ENCODE results near the gene MST1. TPM values are rescaled to one million over a fixed set of nuclear protein-coding genes. Genes with fewer than 3 reads are reported as not detected.

Gene MST1
- total RNA-seq, 2 donors from 2014 or later, result 8.8 to 11.5 TPM

DNA sequence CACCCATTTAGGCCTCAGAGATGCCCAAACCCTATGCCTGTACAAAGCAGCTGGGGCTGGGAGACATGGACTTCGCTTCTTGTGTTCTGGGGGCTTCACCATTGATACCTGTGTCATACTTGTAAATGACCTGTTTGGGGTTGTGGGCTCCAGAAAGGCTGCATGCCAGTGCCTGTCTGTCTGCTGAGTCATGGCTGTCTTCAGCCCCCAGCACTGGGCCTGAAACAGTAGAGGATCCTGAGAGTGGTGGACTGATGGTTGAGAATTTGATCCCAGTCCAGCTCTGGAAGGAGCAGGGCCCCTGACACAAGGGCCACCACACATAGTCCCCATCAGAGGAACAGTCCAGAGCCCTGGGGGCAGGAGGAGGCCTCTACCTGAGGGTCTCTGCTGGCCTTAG lies 39.7 kb downstream of the MST1 start:
- intact Hi-C loops (cut with DNase I), result no loop called here
- DNase-seq, result no peak
- ATAC-seq, result no peak

DNA sequence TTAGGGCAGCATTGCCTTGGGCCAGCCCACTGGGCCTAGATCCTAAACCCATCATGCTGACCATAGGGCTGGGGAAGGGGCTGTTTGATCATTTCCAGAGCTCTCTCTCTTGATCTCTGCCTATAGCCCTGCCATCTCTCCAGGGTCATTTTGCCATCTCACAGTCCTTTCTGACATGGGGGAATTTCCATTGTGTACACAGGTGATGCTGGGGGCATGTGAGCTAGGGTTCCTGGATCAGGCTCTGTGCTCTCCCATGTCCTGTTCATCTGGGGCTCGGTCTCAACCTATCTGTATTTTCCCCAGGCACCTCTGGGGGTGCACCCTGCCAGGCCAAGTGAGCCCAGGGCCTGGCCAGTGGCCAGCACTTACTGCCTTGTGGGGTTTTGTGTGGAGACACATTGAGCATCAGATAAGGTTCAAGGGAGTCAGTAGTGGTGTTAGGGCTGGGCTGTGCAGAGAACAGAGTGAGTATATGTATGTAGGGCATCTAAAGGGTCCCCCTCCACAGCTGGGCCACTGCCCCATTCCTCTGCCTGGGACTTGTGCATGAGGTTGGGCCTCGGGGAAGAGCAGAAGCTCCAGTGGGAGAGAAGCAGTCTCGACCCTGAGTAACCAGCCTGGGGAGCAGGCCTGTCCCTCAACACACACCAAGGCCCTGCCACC lies 40.8 kb downstream of the MST1 start:
- DNase-seq (peak; percentile 5), ATAC-seq (peak in 1 of 2 donors; percentile 7)
- intact Hi-C loops (cut with DNase I), result no loop called here

DNA sequence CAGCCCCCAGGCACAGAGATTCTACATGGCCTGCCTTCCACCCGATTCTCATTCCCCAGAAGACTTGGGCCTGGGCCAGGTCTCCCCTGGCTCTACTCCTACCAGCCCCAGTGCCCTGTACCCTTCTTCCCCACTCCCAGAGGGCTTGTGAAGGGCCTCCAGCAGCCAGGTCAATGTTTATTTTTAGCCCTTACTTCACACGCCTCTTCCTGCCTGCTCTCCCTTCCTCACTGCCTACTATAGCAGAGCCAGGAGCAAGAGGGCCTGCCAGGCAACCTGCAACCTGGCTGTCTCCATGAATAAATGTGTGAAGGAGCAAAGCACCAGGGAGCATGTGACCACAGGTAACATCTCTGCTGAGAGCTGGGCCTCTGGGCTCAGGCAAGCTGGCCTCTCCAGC lies 41.5 kb downstream of the MST1 start:
- DNase-seq, result no peak
- intact Hi-C loops (cut with DNase I), result no loop called here
- ATAC-seq, result peak; percentile 87 to 89

DNA sequence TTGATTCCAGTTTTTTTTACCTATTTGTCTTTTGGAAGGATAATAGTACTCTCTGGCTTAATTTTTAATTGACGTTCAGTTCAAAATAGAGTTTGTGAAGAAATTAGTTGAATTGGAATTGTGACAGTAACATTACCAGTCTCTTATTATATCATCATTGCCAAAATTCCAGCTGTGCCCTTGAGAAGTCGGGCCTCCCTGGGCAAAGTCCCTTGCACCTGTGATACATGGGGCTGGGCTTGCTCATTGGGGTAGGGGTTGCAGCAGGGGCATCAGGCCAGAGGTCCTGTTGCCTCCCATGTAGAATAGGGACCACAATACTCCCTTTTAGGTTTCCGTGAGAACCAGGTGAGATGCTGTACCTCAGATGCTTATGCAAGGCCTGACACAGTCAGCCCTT lies 43.0 kb downstream of the MST1 start:
- intact Hi-C loops (cut with DNase I), result no loop called here
- DNase-seq (no peak), ATAC-seq (no peak)

DNA sequence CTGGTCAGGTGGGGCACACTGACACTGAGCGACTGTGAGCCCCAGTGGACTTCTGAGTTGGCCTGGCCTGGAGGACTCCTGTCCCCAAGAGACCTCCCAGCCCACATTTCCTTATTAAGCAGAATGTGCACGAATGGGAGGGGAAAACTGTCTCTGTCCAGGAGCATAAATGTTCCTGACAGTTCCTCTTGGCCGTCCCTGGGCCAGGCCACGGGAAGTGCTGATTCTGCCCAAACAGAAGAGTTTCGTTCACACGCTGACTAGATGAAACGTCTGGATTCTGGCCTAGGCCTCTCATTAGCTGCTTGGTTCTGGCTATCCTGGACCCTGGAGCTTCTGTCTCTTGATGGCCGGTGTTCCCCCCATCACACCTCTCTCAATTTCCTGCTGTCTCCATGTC lies 44.6 kb downstream of the MST1 start:
- intact Hi-C loops (cut with DNase I), result no loop called here
- DNase-seq (no peak), ATAC-seq (no peak)

DNA sequence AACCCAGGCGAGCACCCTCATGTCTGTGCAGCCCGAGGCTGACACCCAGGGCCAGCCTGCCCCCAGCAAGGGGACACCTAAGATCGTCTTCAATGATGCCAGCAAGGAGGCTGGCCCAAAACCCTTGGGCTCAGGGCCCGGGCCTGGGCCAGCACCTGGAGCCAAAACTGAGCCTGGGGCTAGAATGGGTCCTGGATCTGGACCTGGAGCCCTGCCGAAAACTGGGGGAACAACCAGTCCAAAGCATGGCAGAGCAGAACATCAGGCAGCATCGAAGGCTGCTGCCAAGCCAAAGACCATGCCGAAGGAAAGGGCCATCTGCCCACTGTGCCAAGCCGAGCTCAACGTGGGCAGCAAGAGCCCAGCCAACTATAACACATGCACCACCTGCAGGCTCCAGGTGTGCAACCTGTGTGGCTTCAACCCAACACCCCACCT lies 46.5 kb downstream of the MST1 start:
- no peak for DNase-seq

DNA sequence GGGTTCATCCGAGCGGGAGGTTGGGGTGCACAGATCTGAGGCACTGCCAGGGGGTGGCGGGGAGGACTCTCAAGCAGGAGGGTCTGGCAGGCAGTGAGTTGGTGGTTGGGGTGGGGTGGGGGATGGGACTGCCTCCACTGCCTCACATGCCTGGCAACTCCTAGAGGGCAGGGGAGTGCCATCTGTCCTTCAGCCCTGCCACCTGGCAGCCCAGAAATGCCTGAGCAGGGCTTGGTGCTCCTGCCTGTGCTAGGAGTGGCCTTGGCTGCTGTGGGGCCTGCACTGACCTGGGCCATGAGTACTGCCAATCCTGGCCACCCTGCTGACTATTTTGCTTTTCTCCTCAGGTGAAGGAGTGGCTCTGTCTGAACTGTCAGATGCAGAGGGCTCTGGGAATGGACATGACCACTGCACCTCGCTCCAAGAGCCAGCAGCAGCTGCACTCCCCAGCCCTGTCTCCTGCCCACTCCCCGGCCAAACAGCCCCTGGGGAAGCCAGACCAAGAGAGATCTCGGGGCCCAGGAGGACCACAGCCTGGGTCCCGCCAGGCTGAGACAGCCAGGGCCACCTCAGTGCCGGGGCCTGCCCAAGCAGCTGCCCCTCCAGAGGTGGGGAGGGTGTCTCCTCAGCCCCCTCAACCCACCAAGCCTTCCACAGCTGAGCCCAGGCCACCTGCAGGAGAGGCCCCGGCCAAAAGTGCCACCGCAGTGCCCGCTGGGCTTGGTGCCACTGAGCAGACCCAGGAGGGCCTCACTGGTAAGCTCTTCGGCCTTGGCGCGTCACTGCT lies 47.2 kb downstream of the MST1 start:
- ATAC-seq, result no peak
- intact Hi-C loops (cut with DNase I), result no loop called here
- DNase-seq, result no peak

More for the DNA sequence above, 46.5 kb downstream of the MST1 start:
- no peak for ATAC-seq
- intact Hi-C loops (cut with DNase I), result no loop called here

DNA sequence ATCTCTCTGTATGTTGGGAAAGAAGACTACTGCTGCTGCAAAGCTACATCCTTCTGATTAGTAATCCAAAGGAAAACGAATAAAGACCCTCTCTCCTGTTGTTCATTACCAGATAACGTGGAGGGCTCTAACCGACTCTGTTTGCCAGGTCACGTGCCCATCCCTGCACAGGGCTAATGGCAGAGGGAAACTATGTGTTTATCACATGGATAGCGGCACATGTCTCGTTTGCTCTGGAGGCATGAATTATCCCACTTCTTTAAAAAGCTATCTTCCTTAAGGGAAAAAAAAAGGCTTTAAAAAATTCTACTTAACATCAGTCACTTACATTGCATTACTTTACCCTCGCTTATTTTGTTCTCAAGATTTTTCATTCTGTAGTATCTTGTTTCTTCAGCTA lies 48.0 kb downstream of the MST1 start:
- ATAC-seq, result no peak
- DNase-seq, result no peak
- intact Hi-C loops (cut with DNase I), result no loop called here

DNA sequence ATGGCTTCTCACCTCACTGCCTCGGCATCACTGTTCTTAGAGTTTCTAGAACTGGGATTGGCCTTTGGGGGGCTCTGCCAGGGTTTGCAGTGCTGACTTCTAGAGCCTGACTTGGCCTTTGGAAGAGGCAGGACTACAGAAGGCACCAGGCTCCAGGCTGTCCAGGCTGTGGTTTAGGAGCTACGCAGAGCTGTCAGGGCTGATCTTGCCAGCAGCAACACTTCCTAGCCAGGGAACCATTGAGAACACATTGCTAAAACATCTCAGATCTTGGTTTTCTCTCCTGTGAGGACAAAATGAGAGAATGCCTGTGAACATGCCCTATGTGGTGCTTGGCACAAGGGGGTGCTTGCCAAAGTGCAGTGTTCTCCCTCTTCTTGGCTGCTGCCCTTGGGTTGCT lies 49.7 kb downstream of the MST1 start:
- no peak for ATAC-seq
- intact Hi-C loops (cut with DNase I), result no loop called here
- no peak for DNase-seq

DNA sequence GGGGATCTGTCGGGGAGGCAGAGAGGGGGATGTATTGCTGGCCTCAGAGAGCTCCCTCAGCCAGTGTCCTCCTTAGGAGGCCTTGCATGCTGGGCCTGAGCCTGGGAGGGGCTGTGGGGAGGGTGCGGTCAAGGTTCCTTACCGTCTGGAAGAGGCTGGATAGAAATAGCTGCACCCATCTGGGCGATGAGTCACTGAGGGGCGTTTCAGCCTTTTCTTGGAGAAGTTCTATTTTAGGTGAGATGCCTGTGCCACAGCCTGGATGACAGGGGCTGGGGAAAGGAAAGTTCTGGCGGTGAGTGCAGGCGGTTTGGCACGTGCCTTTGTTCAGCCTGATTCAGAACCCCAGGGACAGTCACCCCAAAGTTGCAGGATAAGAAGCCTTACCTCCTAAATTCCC lies 50.8 kb downstream of the MST1 start:
- ATAC-seq (peak; percentile 30 to 85), DNase-seq (no peak)
- intact Hi-C loops (cut with DNase I), result no loop called here

DNA sequence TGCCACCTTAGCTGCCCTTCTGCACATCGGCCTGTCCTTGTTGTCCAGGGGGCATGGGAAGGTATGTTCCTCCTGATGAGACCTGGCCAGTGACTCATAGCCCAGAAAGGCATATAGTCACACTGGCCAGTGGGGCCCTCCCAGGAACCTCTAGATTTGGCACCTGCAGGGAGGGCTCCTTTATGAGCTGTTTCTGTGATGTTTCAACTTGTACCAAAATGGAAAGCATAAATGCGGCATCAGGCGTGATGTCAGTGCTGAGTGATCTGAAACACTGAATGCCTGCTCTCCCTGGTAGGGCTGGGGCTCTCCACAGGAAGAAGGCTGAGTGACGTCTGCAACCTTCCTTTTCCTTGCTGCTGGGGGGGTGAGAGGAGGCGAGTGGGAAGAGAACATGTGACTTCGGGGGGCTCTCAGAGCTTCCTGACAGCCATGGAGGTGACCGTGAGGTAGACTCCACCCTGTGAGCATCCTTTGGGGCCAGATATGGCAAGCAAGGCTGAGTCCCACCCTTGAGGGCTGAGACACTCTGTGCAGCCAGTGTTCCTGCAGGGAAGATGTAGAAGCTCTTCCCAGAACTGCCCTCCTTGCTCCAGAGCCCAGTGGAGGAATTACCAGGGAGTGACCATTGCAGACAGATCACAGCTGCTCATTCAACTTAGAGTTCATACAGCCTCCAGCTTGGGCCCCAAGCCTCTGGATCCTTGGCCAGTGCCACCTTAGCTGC lies 52.2 kb downstream of the MST1 start:
- no peak for ATAC-seq
- intact Hi-C loops (cut with DNase I), result no loop called here
- DNase-seq, result no peak

DNA sequence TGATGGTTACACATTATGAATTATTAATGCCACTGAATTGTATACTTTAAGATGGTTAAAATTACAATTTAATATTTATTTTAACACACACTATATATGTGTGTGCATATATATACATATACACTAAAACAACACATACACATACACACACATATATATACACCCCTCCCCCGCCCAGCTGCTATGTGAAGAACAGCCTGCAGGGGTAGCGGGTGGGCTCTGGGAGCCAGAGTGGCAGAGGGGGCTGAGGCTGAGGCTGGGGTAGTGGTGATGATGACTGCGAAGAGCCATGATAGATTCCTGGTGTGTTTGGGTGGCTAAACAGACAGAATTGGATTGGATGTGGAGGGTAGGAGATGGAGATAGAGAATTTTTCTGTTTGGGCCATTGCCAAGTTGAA lies 54.5 kb downstream of the MST1 start:
- DNase-seq (no peak), ATAC-seq (no peak)
- intact Hi-C loops (cut with DNase I), result no loop called here

Other genes starting within 250 kb of the MST1 start
- gene DAG1, start 219.2 kb downstream of the MST1 start, total RNA-seq, result 100 to 1,000 TPM in 1 of 2 donors, 10 to 100 TPM in 1; 91.4 to 100 TPM
- under 1 TPM; 0.27 to 0.39 TPM for gene BSN, start 135.0 kb downstream of the MST1 start, total RNA-seq
- 10 to 100 TPM; 75.3 to 82.6 TPM for gene APEH, start 15.1 kb downstream of the MST1 start, total RNA-seq
- 10 to 100 TPM; 39.2 to 44.8 TPM for gene RNF123, start 83 bp upstream of the MST1 start, total RNA-seq
- under 1 TPM in 1 of 2 donors, not detected in 1; 0.09 TPM for gene AMIGO3, start 30.2 kb upstream of the MST1 start, total RNA-seq
- gene GMPPB, start 34.5 kb upstream of the MST1 start, total RNA-seq, result 10 to 100 TPM; 22.4 to 38.3 TPM
- gene IP6K1, start 97.1 kb upstream of the MST1 start, total RNA-seq, result 10 to 100 TPM; 22.3 to 22.4 TPM
- gene CDHR4, start 110.4 kb upstream of the MST1 start, total RNA-seq, result under 1 TPM in 1 of 2 donors, not detected in 1; 0.24 TPM
- gene INKA1, start 113.8 kb upstream of the MST1 start, total RNA-seq, result 1 to 10 TPM; 2.6 to 3.8 TPM
- 10 to 100 TPM; 23.9 to 31.0 TPM for gene UBA7, start 124.5 kb upstream of the MST1 start, total RNA-seq
- 1 to 10 TPM; 1.4 to 1.7 TPM for gene TRAIP, start 167.1 kb upstream of the MST1 start, total RNA-seq
- gene CAMKV, start 180.4 kb upstream of the MST1 start, total RNA-seq, result not detected
- gene MST1R, start 214.4 kb upstream of the MST1 start, total RNA-seq, result 1 to 10 TPM; 1.7 to 1.8 TPM
- 1 to 10 TPM; 7.3 to 9.4 TPM for gene MON1A, start 240.3 kb upstream of the MST1 start, total RNA-seq